Posterior vena cava (tissue), 2 donors: ENCODE measurements around the gene TMF1. TPM values are rescaled to one million over a fixed set of nuclear protein-coding genes. Genes with fewer than 3 reads are reported as not detected.

Experiments used
- DNase-seq: peaks from one replicate; pipeline ENCODE4 v3.0.0-alpha.2; 2020; ENCODE audit warnings: low spot score
- intact Hi-C, 2 donors: fragments of 100-400 bp; cut with DNase I; formaldehyde crosslinking; loops; one replicate each; pipeline versions ENCODE4 v1.14.1 to v1.14.2; 2022 to 2023
- long read RNA-seq, 2 donors: library from polyadenylated mRNA; unstranded; transcript quantifications; one replicate each; pipeline ENCODE4 v2.0.0, GENCODE V29; 2020 to 2021
- total RNA-seq, 2 donors: library from RNA; stranded (reverse); fragmentation: NEBNext Ultra II Directional; extraction: Animal tissue kit (Norgen Biotek cat#: 25700); gene quantifications; one replicate each; pipeline ENCODE4 v1.2.1, GENCODE V29; 2021
- donor health status: DM: yes; HTN: yes; CAD: no.
- donor health status: DM: yes; HTN: yes; CAD: no.

TMF1 gene, protein sequence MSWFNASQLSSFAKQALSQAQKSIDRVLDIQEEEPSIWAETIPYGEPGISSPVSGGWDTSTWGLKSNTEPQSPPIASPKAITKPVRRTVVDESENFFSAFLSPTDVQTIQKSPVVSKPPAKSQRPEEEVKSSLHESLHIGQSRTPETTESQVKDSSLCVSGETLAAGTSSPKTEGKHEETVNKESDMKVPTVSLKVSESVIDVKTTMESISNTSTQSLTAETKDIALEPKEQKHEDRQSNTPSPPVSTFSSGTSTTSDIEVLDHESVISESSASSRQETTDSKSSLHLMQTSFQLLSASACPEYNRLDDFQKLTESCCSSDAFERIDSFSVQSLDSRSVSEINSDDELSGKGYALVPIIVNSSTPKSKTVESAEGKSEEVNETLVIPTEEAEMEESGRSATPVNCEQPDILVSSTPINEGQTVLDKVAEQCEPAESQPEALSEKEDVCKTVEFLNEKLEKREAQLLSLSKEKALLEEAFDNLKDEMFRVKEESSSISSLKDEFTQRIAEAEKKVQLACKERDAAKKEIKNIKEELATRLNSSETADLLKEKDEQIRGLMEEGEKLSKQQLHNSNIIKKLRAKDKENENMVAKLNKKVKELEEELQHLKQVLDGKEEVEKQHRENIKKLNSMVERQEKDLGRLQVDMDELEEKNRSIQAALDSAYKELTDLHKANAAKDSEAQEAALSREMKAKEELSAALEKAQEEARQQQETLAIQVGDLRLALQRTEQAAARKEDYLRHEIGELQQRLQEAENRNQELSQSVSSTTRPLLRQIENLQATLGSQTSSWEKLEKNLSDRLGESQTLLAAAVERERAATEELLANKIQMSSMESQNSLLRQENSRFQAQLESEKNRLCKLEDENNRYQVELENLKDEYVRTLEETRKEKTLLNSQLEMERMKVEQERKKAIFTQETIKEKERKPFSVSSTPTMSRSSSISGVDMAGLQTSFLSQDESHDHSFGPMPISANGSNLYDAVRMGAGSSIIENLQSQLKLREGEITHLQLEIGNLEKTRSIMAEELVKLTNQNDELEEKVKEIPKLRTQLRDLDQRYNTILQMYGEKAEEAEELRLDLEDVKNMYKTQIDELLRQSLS
- total RNA-seq = 10 to 100 TPM; 30.7 to 41.0 TPM
- long read RNA-seq, donor 1, full-length matches to known transcripts = 1 of 9 reads
- long read RNA-seq, donor 1, partial matches to known transcripts = 6 of 9 reads
- long read RNA-seq, donor 1, other reads (novel, unspliced or antisense) = 2 of 9 reads
- long read RNA-seq, donor 2, partial matches to known transcripts = 154 of 158 reads
- long read RNA-seq, donor 2, other reads (novel, unspliced or antisense) = 4 of 158 reads

DNA sequence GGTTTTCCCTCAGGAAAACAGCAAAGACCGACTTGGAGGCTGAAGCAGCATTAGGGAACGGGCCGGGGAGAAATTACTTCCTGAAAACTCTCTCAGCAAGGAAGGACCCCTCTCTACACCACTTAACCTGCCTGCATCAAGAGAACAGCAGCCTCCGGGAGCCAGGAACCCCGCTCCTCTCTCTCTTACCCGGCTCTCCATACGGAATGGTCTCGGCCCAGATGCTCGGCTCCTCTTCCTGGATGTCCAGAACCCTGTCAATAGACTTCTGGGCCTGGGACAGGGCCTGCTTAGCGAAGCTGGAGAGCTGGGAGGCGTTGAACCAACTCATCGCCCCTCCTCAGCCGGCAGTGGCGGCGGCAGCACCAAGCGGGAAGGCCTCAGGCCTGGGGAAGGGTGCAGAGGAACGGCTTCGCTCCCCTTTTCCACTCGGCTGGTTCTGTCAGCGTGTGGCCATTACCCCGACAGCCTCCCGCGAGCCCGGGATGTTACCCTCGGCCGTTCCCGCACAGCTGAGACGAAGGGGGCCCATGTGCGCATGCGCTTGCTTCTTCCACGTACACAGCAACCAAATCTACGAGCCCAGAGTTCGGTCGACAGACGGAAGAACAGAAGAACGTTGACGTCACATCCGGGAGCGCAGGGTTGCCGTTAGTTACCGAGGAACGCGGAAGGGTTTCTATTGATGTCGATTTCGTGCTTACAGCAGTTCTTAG, at the start of gene TMF1:
TSS of gene TMF1 (minus strand) at position 578 of the 716 bp plus-strand sequence. CDS start at position 331, 247 bp downstream.
- intact Hi-C loops = no loop called here
- DNase-seq = peak; percentile 100

DNA sequence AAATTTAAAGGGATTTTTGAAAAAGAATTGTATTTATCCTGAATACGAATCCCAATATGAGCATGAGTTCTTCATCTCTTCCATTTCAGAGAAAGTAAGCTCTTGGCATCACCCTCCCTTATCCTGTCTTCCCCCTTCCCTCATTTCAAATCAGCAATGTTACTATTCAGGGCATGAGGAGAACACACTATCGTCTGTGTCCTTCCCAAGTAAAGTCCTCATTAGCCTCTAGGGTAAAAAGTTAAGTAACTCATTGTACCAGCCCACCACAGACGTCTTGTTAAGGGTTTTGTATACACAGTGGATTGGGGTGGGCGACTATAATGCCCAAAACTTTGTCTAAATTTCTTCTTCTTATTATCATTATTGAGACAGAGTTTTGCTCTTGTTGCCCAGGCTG, 47.4 kb upstream of the TMF1 start:
- DNase-seq = no peak
- intact Hi-C loops = no loop called here

DNA sequence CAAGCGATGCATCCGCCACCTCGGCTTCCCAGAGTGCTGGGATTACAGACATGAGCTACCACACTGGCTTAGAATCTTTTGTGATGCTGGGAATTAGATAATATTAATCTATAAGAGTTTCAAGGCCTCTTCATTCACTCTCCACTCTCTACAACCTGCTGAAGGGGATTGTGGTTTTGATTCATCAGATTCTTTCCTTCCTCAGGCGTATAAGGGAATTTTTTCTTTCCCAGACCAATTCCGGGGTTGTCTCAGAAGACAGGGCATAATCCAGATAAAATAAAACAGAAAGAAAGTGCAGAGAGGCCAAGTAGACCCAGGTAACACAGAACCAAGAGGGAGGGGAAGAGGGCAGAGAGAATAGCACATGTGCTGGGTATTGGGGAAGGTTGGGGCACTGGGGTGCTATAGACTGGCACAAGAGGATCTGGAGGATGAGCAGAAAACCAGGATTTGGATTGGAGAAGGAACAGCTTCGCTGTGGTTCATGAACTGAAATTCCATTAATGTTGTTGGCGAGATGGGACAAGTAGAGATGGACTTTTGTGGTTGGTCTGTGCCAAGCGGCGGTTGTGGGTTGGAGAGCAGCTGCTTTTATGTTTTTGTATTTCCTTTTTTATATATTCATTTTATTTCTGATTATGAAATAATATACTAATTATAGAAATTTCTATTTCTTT, 45.4 kb upstream of the TMF1 start:
- intact Hi-C loops = no loop called here
- DNase-seq = no peak

DNA sequence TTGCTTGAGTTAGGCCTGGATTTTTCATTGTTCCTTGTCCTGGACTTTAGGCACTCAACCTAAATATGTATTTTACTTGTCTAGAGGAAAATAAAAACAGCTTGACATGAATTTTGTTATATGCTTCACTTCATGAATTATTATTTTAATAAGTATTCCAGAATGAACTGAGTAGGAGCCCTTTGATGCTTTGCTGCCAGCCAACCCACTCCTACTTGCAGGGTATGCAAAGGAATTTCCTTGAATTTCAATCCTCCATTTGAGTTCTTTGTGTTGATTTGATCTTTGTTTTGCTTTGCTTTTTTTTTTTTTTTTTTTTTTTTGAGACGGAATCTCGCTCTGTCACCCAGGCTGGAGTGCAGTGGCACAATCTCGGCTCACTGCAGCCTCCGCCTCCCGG, 44.2 kb upstream of the TMF1 start:
- DNase-seq = no peak
- intact Hi-C loops = no loop called here

DNA sequence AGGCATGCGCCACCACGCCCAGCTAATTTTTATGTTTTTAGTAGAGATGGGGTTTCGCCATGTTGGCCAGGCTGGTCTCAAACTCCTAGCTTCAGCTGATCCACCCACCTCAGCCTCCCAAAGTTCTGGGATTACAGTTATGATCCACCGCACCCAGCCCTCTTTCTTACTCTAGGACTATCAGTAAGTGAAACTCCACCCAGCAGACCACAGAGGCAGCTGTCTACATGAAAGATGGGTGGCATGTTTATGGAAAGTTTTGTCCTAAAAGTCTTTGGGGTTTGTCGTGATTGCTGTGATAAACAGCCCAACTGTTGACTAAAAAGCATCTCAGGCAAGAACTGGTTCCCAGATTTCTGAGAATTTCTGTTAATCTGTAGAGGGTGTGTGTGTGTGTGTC, 43.5 kb upstream of the TMF1 start:
- DNase-seq = no peak

DNA sequence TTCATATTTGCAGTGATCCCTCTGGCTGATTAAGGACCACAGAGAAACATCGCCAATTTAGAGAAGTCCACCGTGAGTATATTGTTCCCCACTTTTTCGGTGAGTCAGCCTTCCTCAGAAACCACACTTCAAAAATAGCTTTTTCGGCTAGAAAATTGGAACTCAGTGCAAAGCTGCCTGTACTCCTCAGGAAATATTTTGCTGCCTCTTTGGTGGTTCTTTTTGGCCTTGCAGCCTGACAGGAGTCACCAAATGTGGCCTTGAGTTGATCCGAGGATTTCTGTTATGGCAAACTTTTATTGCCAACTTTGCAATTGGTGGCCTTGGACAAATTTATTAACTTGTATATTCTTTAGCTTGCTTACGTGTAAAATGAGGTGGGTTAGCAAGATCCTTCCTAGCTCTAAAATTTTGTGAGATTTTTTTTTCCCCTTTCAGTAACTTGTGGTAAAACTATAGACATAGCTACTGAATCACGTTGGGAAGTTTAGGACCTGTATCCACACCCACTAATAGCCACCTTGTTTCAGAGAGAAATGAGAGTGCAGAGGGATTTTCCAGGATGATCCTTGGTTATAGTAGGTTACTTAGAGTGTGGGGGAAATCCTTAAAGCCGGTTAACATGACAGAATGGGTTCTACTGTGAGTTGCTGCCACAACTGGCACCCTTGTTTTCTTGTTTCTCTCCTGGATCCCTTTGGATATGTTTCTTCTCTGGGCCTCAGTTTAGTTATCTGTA, 42.5 kb upstream of the TMF1 start:
- intact Hi-C loops = no loop called here
- no peak for DNase-seq

More for the DNA sequence above, 43.5 kb upstream of the TMF1 start:
- intact Hi-C loops = no loop called here

DNA sequence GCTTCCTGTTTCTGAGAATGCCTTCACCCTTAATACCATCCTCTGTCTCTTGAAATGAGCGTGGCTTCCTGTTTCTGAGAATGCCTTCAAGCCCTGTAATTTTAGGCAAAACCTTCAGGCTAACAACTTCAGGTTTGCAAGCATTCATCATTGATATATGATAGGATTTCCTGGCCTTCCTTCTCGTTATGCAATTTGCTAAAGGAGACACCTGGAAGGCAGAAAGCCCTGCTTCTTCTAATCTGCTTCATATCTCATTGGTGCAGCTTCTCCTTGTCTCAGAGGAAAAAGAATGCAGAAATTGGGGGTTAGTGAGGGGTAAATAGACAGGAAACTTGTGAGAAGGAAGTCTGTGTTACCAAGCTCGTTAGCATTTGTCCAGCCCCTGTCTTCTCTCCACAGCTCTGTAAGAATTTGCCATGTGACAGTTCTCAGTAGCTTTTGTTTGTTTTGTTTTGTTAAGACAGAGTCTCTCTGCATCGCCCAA, 39.9 kb upstream of the TMF1 start:
- intact Hi-C loops = no loop called here
- DNase-seq = no peak

DNA sequence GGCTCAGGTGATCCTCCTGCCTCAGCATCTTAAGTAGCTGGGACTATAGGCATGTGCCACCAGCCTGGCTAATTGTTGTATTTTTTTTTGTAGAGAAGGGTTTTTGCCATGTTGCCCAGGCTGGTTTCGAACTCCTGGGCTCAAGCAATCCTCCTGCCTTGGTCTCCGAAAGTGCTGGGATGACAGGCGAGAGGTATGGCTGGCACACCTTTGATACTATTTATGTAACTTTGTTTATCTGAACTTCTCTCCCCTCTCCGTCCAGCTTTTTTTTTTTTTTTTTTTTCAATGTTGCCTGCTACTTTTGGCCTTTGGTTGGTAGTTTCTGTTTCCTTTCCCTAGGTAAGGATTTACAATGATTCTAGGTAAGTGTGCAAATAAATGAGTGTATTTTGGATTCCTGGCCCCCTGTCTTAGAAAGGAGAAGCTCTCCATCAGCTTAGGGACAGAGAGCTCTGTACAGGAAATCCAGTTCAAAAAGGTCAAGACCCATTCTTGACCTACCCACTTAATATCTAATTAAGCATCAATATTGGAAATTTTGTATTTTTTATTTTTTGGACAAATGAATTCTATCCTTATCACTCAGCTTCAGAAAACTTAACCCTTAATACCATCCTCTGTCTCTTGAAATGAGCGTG, 39.4 kb upstream of the TMF1 start:
- intact Hi-C loops = no loop called here
- DNase-seq = no peak

DNA sequence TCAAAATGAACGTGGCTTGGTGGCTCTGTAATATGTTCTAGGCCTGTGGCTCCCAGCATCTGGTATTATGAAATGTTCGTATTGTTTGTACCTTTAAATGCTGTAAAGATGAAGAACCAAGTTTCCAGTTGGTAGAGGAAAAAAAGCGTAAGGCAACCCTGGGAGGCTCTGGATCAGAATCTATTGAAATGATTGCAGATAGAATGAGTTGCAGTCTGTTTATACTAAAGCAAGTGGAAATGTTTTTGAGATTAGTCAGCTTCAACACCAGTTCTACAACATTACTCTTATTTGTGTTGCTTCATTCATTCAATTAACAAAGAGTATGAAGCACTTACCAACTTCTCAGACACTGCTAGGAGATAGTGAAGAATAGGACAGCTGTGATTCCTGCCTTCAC, 37.9 kb upstream of the TMF1 start:
- no peak for DNase-seq
- intact Hi-C loops = no loop called here

DNA sequence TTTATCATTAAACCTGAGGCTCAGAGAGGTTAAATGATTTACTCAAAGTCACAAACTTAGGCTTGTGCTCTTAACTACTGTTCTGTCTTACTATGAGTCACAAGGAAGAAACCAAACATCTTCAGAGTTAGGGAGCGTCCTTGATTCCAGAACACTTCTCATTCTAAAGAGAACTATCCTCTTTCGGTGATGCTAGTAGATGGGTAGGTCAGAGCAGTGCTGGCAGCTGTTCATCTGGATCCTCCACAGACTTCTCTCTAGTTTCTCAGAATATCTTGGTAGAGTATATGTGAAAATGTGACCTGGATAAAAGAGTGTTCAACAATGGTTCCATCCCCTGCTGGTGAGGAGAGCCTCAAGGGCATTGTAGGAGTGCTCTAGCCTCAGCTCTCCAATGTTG, 35.9 kb upstream of the TMF1 start:
- no peak for DNase-seq
- intact Hi-C loops = no loop called here

DNA sequence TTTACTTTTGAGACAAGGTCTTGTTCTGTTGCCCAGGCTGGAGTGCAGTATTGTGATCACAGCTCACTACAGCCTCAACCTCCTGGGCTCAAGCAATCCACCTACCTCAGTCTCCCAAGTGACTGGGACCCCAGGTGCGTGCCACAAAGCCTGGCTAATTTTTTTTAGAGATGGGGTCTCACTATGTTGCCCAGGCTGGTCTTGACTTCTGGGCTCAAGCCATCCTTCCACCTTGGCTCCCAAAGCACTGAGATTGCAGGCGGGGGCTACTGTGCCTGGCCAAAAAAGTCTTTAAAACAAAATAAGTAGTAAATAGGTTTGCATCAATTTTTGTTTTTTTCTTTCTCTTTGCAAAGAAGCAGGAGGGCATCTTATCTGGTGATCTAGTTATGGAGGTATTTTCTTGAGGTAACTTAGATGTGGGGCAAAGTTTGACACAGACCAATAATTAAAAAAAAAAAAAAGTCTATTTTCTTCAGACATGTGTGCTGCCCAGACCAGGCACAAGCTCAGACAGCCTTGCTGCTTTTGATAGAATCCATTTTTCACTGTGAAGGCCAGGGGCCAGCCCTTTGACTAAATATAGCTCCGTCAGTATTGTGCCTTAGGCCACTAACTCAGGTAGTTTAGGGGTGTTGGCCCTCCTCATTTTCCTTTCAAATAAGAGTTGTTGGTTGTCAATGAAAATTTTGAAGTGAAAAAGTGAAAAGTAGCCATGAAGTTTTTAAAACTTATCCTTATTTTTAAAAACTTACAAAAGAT, 35.1 kb upstream of the TMF1 start:
- intact Hi-C loops = no loop called here
- no peak for DNase-seq

DNA sequence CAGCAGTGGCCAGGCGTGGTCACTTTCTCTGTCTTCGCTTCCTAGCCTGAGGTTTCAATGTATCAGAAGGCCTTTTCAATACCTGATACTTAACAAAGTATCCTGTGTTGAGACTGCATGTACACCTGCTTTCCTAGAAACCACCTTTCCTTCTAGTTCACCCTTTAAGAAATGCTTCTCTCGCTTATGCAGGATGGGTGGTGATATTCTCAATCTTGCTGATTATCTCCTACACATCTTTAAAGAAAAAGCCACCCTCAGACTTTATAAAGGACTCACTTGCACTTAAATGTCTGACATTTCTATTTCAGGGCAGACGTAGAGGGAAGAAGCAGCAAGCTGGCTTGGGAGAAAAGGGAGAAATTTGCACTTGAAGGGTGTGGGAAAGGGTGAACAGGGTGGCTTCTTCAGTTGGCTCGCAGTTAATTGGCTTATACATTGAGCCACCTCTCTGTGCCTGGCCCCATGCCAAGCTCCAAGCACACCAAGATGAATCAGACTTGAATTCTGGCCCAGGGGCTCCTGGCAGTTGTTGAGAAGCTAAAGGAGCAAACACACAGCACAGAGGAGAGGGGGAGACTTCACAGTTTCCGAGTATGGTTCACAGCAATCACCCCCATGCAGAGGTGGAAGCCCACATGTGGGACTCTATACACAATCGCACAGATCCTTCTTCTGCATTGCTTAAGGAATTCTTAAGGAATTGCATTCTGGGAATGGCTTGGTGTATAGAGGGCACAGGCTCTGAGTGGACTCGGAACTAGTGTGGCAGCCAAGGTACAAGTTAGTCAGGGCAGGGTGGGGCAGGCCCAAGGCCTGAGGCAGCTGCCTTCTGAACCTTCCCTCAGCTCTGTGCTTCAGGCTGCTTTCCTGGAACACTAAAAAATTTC, 33.9 kb upstream of the TMF1 start:
- peak; percentile 96 for DNase-seq
- intact Hi-C loops = no loop called here

DNA sequence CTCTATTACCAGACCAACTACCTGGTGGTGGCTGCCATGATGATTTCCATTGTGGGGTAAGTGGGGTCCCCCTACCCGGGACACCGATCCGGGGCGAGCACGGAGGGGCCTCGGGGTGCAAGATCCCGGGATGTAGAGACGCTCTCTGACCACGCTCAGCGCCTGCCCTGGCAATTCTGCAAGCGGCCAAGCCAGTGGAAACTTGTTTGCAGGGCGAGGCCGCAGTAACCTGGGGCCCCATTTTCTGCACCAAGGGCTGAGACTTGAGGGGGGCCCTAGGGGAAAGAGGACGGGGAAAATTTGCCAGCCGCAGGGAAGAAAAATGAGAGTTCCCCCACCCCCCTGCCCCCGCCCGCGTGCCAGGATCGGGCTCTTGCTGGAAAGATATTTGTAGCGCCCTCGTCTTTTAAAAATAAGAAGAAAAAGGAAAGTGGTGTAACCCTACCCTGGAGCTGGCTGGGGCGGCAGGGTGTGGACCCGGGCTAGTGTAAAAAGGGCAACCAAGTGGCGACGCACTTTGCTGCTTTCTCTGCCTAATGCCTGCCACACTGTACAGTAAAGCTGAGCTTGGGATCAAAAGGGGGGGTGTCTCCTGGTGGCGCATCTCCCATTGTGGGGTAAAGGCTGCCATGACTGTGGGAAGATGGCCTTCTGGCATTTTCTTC, 33.2 kb upstream of the TMF1 start:
- intact Hi-C loops = no loop called here
- DNase-seq = peak; percentile 80

DNA sequence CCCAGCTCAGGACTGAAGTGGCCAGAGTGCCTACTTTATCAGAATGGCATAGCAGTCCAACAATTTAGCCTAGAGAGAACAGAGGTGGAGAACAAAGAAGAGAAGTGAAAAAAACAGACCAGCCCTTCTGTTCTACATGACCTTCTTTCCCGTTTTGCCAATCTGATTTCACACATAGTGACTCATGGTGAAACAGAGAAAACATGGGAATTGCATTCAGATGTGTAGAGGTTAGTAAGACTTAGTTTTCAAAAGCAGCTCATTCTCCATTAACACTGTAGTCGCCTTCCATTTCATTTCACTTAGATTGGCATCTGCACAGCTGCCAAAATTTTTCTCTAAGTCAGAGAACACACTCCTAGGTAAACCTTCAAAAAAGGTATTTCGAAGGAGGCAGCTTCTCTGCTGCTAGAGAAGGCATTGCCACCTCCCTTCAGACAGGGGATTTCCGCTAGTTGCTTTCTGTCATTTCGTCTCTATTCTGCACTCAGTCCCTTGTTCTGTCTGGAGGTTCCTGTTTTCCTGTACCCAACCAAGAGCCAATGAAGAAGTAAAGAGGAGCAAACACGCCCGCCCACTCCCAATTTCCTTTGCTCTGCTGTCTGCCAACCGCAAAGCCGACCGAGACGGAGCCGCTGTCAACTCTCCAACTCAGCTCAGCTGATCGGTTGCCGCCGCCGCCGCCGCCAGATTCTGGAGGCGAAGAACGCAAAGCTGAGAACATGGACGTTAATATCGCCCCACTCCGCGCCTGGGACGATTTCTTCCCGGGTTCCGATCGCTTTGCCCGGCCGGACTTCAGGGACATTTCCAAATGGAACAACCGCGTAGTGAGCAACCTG, 32.4 kb upstream of the TMF1 start, which contains the start of gene ARL6IP5:
TSS of gene ARL6IP5 (plus strand) at position 612 of the 842 bp plus-strand sequence. CDS start at position 723, 111 bp downstream.
- peak; percentile 98 for DNase-seq
- intact Hi-C loops = no loop called here
